Caki2 (cell line): Measurements from ENCODE around the gene RAN. TPM values are rescaled to one million over a fixed set of nuclear protein-coding genes. Genes with fewer than 3 reads are reported as not detected.

Source experiments
- DNase-seq: peaks from one replicate; pipeline ENCODE4 v3.0.0-alpha.2; 2015; ENCODE audit warnings: low read depth
- in situ Hi-C: cut with HindIII; loops from 2 replicates; pipeline ENCODE4 v1.10.0; 2016; ENCODE audit warnings: low sequenced_read_pairs, low pct_unique_long_range_greater_than_20kb, mixed read lengths
- total RNA-seq: library from RNA; depleted of rRNA; stranded (reverse); fragments of >200 nt; shearing (Covaris generic); gene quantifications from 2 replicates; pipeline ENCODE4 v1.2.3, GENCODE V29; 2014; ENCODE audit warnings: low replicate concordance; rRNA removed

The RAN gene
- 870 and 896 TPM in 2 replicates for total RNA-seq

DNA sequence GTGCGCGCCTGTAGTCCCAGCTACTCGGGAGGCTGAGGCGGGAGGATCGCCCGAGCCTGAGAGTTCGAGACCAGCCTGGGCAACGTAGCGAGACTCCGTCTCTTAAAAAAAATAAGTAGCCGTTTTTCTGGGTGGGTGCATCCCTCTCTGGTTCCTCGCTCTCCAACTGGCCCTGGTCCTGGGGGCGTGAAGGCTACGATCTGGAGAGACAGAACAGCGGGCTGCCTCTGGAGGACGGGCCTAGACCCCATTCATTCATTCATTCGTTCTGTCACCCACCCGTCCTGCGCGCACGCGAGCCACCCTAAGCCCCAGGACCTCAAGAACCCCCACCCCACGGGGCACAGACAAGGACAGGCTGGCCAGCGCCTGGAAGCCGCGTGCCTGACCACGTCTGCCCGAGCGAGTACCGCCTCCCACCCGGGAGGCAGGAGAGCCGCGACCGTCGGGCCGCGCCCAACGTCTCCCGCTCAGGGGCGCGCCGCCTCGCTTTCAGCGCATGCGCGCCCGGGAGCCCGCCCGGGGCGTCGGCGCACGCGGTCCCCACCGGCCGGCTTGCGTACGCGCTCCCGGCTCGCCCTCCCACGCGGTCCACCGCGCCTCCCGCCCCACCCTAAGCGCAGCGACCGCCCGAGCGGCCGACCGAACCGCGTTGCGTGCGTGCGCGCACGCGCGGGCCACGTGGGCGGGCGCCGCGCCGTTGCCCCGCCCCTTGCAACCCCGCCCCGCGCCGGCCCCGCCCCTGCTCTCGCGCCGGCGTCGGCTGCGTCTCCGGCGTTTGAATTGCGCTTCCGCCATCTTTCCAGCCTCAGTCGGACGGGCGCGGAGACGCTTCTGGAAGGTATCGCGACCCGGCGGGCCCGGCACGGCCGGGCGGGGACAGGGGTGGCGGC is at the start of gene RAN:
RAN (plus strand) TSS at position 781 of the 893 bp plus-strand sequence. CDS start 528 bp downstream, outside the sequence.
- DNase-seq, result peak; percentile 88
- in situ Hi-C loops, result no loop called here

DNA sequence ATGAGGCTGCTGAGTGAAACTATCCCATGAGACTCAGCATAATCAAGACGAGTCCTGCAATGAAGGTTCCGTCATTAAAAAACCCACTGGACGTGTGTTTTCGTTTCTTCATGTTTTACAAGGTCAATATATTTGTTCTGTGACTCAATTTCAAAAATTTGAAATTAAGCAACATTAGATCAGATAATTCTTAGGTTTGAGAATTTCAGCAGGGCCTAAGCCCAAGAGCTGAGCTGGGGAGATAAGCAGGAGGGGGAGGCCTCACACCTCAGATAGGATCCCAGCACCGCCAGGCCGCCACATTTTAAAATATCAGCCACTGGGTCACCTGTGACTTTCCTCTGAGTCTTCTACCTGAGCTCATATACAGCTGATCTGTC is 46.1 kb upstream of the RAN start:
- in situ Hi-C loops, result no loop called here
- DNase-seq, result no peak

DNA sequence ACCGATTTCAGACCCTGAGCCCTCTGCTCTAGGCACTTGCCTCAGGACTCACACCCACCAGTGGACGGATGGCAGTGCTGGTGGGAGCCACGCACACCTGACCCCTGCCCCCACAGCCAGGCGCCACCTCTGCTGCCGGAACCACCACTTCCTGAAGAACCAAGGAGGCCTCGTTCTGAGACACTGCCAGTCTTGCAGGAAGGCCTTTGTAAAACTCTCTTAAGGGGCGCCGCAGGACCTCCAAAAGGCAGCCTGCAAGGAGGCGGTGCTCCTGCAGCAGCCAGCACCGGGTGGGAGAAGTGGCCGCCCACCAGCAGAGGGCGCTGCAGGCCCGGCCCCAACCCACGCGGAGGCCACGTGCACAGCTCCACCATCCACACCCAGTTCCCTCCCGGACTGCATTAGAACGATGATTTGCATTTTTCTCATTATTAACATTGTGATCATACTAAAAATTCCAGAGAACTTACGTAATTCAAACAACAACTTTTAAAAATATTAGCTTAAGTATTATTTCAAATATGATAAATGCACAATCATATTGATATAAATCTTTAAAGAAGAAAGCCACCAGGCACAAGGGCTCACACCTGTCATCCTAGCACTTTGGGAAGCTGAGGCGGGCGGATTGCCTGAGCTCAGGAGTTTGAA is 45.6 kb upstream of the RAN start:
- peak; percentile 35 for DNase-seq

DNA sequence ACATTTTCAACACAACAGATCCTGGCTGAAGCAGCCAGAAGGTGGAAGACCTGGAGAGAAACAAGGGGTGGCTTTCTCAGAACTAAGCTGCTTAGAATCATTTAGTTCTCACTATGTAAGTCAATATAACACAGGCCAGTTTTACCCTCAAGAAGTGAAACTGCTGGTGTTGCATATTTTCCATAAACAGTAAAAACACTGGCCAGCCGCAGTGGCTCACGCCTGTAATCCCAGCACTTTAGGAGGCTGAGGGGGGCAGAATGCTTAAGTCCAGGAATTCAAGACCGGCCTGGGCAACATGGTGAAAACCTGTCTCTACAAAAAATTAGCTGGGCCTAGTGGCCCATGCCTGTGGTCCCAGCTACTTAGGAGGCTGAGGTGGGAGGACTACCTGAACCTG is 44.4 kb upstream of the RAN start:
- no peak for DNase-seq
- in situ Hi-C loops, result no loop called here

More for the DNA sequence above, 45.6 kb upstream of the RAN start:
- in situ Hi-C loops, result no loop called here

DNA sequence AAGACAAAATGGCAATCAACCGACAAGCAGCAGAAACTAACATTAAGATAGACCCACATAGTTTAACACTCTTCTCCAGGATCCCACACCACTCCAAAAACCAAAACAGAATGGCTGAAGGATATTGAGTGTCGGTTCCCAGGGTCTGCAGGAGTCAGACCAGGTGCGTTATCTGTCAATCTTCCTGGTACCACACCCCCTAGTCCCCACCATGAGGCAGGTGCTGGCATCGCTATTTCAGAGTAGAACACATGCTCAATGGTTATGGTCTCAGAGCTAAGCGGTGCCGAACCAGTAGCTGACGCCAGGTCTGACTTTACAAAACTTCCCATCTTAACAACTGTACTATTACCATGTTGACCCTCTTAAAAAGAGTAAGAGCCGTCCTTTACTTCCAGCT is 43.0 kb upstream of the RAN start:
- DNase-seq, result no peak
- in situ Hi-C loops, result no loop called here

DNA sequence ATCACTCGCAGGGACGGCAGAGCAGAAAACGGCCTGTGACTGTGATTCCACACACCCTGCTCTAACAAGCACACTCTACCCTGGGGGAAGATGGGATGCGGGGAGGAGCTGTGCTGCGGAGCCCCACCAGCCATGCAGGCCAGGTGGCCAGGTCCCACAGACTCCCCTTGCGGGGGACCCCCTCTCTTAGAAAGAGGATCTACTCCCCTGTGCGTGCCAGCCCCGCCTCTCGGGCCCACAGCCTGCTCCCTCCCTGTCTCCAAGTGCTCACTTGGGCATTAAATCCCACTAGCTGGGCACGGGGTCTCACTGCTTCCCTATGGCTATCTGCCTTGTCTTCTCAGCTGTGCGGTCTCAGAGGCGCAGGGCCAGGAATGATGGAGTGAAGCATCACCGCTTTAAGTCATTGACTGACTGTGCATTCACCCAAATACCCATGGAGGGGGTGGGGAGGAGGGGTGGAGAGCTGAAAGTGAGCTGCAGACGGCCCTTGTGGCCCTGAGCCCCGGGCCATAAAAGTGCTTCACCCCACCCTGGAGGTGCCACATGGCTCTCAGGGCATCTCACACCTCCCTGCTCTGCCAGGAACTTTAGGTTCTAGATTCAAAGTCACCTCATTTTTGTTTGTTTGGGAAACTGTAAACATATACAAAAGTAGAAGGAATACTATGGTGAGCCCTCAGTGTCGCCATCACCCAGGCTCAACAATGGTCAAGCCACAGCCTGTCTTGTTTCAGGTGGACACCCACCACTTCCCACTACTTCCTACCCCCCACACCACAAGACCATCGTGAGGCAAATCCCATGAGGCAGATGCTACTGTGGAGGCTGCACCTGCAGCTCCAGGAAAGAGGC is 42.2 kb upstream of the RAN start:
- DNase-seq, result no peak
- in situ Hi-C loops, result no loop called here

DNA sequence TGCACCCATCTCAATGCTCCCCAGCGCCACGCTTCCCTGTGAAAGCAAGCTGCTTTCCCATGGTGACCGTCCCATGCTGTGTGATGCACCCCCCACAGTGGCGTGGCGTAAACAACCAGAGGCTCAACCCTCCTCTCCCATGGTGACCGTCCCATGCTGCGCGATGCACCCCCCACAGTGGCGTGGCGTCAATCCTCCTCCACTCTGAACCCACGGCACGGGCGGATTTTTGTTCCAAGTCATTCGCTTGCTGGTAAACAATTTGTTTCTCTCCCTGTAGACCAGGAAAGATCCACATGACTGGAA is 41.7 kb upstream of the RAN start:
- in situ Hi-C loops, result no loop called here
- no peak for DNase-seq

DNA sequence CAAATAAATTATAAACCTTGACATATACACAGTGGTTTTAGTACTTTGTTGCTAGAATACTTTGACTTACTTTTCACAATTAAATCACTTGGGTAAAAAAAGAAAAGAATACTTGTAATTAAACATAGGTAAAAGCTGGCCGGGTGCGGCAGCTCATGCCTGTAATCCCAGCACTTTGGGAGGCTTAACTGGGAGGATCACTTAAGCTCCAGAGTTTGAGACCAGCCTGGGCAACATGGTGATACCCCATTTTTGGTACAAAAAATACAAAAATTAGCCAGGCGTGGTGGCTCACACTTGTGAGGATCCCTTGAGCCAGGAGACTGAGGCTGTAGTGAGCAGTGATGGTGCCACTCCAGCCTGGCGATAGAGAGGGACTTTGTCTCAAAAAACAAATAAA is 40.6 kb upstream of the RAN start:
- no peak for DNase-seq
- in situ Hi-C loops, result no loop called here

DNA sequence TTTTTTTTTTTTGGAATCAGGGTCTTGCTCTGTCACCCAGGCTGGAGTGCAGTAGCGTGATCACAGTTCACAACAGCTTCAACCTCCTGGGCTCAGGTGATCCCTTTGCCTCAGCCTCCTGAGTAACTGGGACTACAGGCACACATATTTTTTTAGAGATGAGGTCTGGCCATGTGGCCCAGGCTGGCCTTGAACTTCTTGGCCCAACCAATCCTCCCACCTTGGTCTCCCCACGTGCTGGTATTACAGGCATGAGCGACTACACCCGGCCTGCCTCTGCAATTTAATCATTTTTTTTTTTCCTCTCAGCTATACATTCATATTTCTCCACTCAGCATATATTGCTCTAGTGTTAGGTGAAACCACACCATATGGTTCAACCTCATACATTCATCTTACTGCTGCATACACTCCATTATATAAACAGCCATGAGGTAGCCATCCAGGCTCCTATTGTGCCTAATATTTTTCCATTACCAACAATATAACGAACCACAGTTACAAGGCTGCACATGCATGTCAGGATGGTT is 39.9 kb upstream of the RAN start:
- in situ Hi-C loops, result no loop called here
- DNase-seq, result no peak

DNA sequence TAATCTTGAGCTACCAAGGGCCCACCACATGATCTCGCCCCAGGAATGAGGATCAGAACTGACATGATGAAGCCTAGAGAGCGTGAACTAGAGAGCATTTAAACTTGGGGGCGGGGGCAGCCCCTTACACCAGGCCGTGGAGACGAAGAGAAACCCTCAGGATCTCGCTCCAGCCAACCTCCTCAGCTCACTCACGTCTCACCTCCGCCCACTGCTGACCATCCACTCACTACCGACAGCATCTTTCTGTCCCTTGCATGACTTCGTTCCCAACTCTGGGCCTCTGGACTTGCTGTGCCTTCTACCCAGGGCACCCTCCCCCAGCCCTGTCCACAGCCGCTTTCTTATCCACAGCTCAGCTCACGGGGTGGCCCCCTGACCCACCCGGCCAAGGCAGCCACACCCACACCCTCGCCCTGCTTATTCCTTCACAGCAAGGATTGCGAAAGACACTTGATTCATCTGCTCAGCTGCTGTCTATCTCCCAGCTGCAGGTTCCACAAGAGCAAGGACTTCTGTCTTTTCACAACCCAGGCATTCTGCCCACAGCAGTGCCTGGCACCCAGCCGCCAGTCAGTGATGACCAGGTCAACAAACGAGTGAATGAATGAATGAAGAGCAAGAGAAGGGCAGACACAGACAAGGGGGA is 39.2 kb upstream of the RAN start:
- peak; percentile 38 for DNase-seq
- in situ Hi-C loops, result no loop called here

DNA sequence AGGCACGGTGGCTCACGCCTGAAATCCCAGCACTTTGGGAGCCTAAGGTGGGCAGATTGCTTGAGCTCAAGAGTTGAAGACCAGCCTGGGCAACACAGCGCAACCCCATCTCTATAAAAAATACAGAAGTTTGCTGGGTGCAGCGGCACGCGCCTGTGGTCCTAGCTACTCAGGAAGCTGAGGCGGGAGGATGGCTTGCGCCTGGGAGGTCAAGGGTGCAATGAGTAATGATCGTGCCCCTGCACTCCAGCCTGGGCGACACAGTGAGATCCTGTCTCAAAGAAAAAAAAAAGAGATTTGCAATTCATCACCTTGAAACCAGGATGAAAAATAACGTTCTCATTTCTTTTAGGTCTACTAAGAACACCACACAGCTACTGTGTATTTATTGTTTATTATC is 36.9 kb upstream of the RAN start:
- in situ Hi-C loops, result no loop called here

DNA sequence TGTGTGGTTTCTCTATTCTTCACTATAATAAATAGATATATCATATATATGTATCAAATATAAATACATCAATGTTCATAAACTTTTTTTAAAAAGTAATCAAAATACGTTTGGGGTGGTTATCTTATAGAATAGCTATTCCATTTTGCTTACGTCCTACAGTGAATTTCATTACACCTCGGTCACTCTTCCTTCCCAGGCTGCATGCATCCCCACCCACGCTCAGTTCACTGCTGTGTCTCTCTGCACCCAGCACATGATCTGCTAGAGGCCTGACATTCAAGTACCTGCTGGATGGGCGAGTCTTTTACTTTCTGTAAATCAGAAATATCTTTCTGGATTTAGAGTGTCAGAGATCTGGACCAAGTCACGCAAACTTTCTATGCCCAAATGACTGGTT is 36.4 kb upstream of the RAN start:
- in situ Hi-C loops, result no loop called here
- no peak for DNase-seq

More for the DNA sequence above, 36.9 kb upstream of the RAN start:
- no peak for DNase-seq

DNA sequence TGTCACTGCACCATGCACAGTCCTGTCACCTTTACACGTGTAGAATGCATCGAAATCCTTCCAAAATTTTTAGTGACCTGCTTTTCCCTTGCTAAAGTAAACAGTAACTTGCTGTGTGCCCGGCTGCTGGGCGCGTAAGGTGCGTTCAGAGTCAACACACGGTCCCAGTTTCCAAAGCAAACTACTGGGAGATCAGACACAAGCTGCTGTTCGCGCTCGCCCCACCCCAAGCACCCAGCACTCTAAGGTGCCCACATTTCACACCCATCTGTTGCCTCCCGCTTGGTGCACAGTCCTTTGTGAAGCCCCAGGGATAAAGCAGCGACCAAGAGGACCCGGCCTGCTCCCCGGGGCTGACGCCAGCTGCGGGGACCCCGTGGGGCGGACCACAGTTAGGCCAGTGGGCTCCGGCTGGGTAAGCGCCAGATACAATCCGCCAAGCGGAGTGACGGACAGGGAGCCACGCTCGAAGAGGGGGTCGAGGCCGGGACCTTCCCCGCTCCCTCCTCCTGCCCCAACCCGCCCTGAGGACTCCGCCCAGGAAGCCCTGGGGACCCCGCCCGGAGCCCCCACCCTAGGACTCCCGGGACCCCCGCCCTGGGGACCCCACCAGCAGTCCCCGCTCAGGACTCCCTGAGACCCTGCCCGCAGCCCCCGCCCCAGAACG is 33.4 kb upstream of the RAN start:
- in situ Hi-C loops, result no loop called here
- DNase-seq, result peak; percentile 31

DNA sequence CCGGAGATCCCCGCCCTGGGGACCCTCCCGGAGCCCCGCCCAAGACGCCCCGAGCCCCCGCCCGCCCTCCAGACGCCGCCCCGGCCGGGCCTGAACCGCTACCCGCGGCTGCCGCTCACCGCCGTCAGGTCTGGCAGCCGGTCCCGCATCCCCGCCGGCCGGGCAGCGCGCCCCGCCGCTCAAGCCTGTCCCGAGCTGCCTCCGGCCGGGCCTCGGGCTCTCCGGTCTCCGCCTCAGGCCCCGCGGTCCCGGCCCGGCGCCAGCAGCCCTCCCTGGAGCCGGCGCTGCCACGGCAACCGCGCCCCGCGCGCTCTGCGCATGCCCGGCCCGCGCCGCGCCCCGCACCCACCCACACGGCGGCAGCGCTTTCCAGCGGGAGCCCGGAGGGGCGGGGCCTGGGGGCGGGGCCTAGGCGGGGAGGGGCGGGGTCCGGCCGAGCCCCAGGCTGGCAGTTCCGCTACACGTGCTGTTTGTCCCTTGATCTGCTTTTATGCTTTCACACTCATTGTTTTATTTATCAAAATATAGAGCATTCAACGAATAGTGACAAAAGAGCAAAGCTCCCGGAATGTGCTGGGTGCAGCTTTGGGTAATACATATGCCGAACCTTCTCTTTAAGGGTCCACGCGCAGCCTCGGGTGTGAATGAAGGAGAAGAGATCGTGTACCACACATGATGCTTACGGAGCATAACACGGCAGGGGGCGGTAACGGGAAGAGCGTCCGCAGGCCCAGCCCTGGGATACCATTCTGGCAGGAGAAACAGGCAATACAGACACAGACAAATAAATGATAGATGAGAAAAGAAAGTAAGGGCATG is 32.7 kb upstream of the RAN start, which contains the start of gene STX2:
STX2 (minus strand) TSS at position 300 of the 819 bp plus-strand sequence; CDS start at position 149, 151 bp downstream.
- in situ Hi-C loops, result no loop called here
- peak; percentile 81 for DNase-seq

DNA sequence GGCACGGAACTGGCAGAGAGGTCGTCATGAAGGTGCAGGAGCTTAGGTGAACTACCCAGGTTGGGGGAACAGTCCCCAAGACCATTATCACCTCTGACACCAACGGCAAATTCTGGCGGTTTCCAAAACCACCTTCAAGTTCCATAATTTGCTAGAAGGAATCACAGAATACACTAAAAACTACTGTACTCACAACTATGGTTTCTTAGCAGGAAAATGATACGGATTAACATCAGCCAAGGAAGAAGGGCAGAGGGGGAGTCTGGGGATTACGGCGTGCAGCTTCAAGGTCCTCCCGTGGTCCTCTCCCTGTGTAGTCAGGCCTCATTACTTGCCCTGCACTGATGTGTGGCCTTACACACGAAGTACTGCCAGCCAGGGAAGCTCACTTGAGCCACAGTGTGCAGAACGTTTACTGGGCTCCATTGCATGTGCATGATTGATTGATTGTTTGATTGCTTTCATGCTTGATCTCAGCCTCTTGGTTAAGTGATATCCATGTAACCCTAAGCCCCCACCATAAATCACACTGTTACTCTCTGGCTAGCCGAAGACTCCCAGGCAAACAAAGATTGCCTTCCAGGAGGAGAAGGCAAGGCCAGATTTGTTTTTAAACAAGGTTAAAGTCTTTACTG is 32.0 kb upstream of the RAN start:
- in situ Hi-C loops, result no loop called here
- no peak for DNase-seq

DNA sequence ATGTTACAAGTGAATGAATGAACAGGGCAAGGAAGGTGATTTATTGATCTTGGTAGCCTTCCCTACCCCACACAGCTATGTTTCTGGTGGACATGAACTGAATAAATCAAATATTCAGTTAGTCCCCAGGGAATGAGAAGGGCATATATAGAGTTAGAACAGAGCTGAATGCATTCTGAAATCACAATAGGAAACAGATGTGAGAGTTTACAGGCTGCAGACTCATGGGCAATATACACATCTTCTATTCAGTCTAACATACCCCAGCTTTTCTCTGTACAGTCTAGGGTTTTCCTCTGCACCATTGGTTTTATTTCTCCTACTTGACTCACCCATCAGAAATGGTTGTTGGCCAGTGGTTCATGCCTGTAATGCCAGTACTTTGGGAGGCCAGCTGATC is 25.5 kb upstream of the RAN start:
- no peak for DNase-seq
- in situ Hi-C loops, result no loop called here
